ENCODE data around the gene CLDN15. TPM values are rescaled to one million over a fixed set of nuclear protein-coding genes. Genes with fewer than 3 reads are reported as not detected.
A peak's percentile ranks its signal among the peaks of the same experiment; 100 is the strongest.

The CLDN15 gene
- total RNA-seq, 1 donor from 2014 or later = 1.9 TPM

GRCh38 chr7:101189109-101189508 lies 48.5 kb downstream of the CLDN15 start:
- TF ChIP-seq, protein P1, sequence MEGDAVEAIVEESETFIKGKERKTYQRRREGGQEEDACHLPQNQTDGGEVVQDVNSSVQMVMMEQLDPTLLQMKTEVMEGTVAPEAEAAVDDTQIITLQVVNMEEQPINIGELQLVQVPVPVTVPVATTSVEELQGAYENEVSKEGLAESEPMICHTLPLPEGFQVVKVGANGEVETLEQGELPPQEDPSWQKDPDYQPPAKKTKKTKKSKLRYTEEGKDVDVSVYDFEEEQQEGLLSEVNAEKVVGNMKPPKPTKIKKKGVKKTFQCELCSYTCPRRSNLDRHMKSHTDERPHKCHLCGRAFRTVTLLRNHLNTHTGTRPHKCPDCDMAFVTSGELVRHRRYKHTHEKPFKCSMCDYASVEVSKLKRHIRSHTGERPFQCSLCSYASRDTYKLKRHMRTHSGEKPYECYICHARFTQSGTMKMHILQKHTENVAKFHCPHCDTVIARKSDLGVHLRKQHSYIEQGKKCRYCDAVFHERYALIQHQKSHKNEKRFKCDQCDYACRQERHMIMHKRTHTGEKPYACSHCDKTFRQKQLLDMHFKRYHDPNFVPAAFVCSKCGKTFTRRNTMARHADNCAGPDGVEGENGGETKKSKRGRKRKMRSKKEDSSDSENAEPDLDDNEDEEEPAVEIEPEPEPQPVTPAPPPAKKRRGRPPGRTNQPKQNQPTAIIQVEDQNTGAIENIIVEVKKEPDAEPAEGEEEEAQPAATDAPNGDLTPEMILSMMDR (conservative IDR thresholded peaks at IDR 0.05; ENCODE audit: low read depth, low read length) = no peak
- no peak overlapping the region for H3K4me3 ChIP-seq (ENCODE audit: low read depth, low read length)
- no peak for DNase-seq (ENCODE audit: low read depth)

DNA sequence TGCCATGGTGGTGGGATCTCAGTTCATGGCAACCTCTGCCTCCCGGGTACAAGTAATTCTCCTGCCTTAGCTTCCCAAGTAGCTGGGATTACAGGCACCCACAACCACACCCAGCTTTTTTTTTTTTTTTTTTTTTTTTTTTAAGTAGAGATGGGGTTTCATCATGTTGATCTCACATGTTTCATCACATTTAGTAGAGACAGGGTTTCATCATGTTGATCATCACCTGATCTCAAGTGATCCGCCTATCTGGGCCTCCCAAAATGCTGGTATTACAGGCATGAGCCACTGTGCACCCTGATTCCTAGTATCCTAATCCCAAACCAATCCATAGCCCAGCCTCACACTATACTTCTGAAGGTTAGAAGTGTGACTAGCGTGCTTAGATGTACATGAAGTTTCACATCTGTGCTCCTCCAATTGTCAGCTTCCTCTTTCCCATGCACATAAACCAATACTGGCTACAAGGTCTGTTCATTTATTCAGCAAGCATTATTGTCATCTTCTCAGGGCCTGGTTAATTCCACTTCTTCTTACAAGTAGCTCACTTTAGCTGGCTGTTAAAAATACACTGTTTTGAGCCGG lies 50.7 kb downstream of the CLDN15 start:
- TF ChIP-seq, protein P1 (conservative IDR thresholded peaks at IDR 0.05; ENCODE audit: low read depth, low read length) = no peak
- no peak for DNase-seq (ENCODE audit: low read depth)
- no peak overlapping the region for H3K4me3 ChIP-seq (ENCODE audit: low read depth, low read length)

GRCh38 chr7:101186194-101186593 lies 51.4 kb downstream of the CLDN15 start:
- DNase-seq (ENCODE audit: low read depth) = no peak
- TF ChIP-seq, protein P1 (conservative IDR thresholded peaks at IDR 0.05; ENCODE audit: low read depth, low read length) = no peak
- H3K4me3 ChIP-seq (ENCODE audit: low read depth, low read length) = no peak overlapping the region

DNA sequence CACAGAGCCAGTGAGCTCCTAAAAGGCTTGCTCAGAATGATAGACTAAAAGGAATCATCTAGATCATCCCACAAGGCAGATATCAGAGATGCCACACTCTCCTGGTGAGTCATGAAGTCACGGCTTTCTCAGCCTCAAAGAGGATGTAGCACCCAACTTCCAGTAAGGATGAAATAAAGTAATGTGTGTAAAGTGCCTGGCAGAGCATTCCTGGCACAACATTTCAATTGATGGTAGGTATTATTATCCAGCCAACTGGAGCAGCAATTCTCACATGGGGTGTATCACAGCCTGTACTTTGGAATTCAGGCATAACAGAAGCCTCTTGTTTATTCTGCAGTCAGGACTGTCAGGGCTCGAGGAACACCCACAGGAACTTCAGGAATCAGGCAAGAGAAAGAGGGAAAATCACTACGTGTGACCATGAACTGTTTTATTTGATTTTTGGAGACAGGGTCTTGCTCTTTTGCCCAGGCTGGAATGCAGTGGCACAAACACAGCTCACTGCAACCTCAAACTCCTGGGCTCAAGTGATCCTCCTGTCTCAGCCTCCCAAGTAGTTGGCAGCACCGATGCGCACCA lies 52.3 kb downstream of the CLDN15 start:
- peak; percentile 92 for DNase-seq (ENCODE audit: low read depth)
- TF ChIP-seq, protein P1 (conservative IDR thresholded peaks at IDR 0.05; ENCODE audit: low read depth, low read length) = no peak
- no peak overlapping the region for H3K4me3 ChIP-seq (ENCODE audit: low read depth, low read length)

Other genes with a start within 250 kb of the CLDN15 start
- gene MUC17, start 217.7 kb downstream of the CLDN15 start, total RNA-seq = not detected in 2 replicates
- gene TRIM56, start 152.3 kb downstream of the CLDN15 start, total RNA-seq = 9.2 and 9.4 TPM in 2 replicates
- 160 and 249 TPM in 2 replicates for gene SERPINE1, start 110.7 kb downstream of the CLDN15 start, total RNA-seq
- 178 and 190 TPM in 2 replicates for gene AP1S1, start 83.3 kb downstream of the CLDN15 start, total RNA-seq
- gene VGF, start 72.2 kb downstream of the CLDN15 start, total RNA-seq = 1.4 and 20.9 TPM in 2 replicates
- 0.12 TPM in 1 of 2 replicates, not detected in the other for gene NAT16, start 57.5 kb downstream of the CLDN15 start, total RNA-seq
- not detected in 2 replicates for gene MOGAT3, start 36.8 kb downstream of the CLDN15 start, total RNA-seq
- gene PLOD3, start 20.2 kb downstream of the CLDN15 start, total RNA-seq = 75.0 and 78.3 TPM in 2 replicates
- 119 and 129 TPM in 2 replicates for gene ZNHIT1, start 19.6 kb downstream of the CLDN15 start, total RNA-seq
- 189 and 215 TPM in 2 replicates for gene FIS1, start 7.3 kb upstream of the CLDN15 start, total RNA-seq
- 36.6 and 45.3 TPM in 2 replicates for gene IFT22, start 84.0 kb upstream of the CLDN15 start, total RNA-seq
- not detected in 2 replicates for gene COL26A1, start 125.1 kb upstream of the CLDN15 start, total RNA-seq